ENCODE measurements around the gene ANKS1B.

- TF ChIP-seq CTCF (IDR thresholded peaks at IDR 0.05) = no peak
- no peak for TF ChIP-seq POLR2A (IDR thresholded peaks at IDR 0.05)
Observed at GRCh38 chr12:99713946-99714520, 270.7 kb downstream of the ANKS1B start.

Data from Peyer's patch (tissue), 4 donors.